Prostate gland (tissue), 2 donors: ENCODE results near the gene LLPH.

Experiments used
- CTCF ChIP-seq, 4 experiments: fragments of 200-600 bp in 2 of 4; fragments of 450-650 bp in 2 of 4; sonication (generic) in 2 of 4; IDR thresholded peaks; 1 replicate in 3 of 4; 2 replicates in 1 of 4; pipeline ENCODE4 v1.5.1; 2016 to 2019; ENCODE audit warnings: antibody characterized with exemption in 4 of 4, mild to moderate bottlenecking in 2 of 4, moderate library complexity in 2 of 4
- POLR2A ChIP-seq: fragments of 450-650 bp; IDR thresholded peaks from one replicate; pipeline ENCODE4 v1.6.1; 2016; ENCODE audit warnings: antibody characterized with exemption, mild to moderate bottlenecking
- POLR2AphosphoS5 ChIP-seq: sonication (generic); formaldehyde crosslinking; IDR thresholded peaks from one replicate; pipeline ENCODE4 v1.6.1; 2017; ENCODE audit warnings: antibody characterized with exemption

GRCh38 chr12:66130267-66131066 lies at the start of gene LLPH:
- TF ChIP-seq POLR2A, result peak; percentile 51
- no peak for TF ChIP-seq CTCF (IDR thresholded peaks at IDR 0.05)
- peak; percentile 97 for TF ChIP-seq POLR2AphosphoS5
